ENCODE results near the gene COL23A1.
A peak's percentile ranks its signal among the peaks of the same experiment; 100 is the strongest.

COL23A1 gene

GRCh38 chr5:178555771-178556211, 34.4 kb downstream of the COL23A1 start:
- TF ChIP-seq, protein P1, sequence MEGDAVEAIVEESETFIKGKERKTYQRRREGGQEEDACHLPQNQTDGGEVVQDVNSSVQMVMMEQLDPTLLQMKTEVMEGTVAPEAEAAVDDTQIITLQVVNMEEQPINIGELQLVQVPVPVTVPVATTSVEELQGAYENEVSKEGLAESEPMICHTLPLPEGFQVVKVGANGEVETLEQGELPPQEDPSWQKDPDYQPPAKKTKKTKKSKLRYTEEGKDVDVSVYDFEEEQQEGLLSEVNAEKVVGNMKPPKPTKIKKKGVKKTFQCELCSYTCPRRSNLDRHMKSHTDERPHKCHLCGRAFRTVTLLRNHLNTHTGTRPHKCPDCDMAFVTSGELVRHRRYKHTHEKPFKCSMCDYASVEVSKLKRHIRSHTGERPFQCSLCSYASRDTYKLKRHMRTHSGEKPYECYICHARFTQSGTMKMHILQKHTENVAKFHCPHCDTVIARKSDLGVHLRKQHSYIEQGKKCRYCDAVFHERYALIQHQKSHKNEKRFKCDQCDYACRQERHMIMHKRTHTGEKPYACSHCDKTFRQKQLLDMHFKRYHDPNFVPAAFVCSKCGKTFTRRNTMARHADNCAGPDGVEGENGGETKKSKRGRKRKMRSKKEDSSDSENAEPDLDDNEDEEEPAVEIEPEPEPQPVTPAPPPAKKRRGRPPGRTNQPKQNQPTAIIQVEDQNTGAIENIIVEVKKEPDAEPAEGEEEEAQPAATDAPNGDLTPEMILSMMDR (IDR thresholded peaks at IDR 0.05) = no peak
- H3K36me3 Mint-ChIP-seq (ENCODE audit: low read depth) = peaks cover 18% of the 10 kb centered on the region
- H3K27me3 Mint-ChIP-seq (ENCODE audit: low read depth, poor library complexity) = peaks cover 5% of the 10 kb centered on the region
- no peak for DNase-seq
- H3K4me1 Mint-ChIP-seq = peaks cover 40% of the 10 kb centered on the region
- no peaks in the 10 kb centered on the region for H3K9me3 Mint-ChIP-seq
- no peak overlapping the region for H3K27ac Mint-ChIP-seq
- no peak overlapping the region for H3K4me3 Mint-ChIP-seq

DNA sequence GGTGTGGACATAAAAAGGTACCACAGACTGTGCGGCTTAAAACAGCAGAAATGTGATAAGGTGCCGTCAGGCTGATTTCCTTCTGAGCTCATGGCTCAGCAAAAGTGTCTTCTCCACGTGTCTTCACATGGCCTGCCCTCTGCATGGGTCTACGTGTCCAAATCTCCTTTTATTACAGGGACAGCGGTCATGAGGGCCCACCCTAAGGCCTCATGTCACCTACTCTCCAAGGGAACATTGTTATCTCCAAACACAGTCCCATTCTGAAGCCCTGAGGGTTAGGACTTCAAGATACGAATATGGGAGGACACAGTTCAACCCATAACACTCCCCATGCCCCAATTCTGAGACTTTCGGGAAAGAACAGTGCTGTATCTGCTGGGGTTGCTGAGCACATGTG, 35.2 kb downstream of the COL23A1 start:
- no peaks in the 10 kb centered on the region for H3K9me3 Mint-ChIP-seq
- no peak overlapping the region for H3K27ac Mint-ChIP-seq
- H3K4me3 Mint-ChIP-seq = no peak overlapping the region
- peaks cover 11% of the 10 kb centered on the region for H3K36me3 Mint-ChIP-seq (ENCODE audit: low read depth)
- no peak for DNase-seq
- peaks cover 32% of the 10 kb centered on the region for H3K4me1 Mint-ChIP-seq
- TF ChIP-seq, protein P1 (IDR thresholded peaks at IDR 0.05) = no peak
- peaks cover 5% of the 10 kb centered on the region for H3K27me3 Mint-ChIP-seq (ENCODE audit: low read depth, poor library complexity)

DNA sequence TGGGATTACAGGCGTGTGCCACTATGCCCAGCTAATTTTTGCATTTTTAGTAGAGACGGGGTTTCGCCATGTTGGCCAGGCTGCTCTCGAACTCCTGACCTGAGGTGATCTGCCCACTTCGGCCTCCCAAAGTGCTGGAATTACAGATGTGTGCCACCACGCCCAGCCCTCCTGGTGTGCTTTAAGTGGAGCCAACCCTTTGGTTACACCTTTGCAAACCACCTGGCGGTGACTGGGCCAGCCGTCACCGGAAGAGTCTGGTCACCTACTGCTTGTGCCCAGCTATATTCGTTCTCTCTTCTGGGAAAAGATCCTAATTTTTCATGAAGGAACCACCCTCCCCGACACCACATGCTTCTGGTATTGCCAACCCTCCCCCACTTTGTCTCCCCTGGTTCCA, 35.9 kb downstream of the COL23A1 start:
- H3K9me3 Mint-ChIP-seq = no peaks in the 10 kb centered on the region
- H3K27ac Mint-ChIP-seq = no peak overlapping the region
- TF ChIP-seq, protein P1 (IDR thresholded peaks at IDR 0.05) = no peak
- DNase-seq = no peak
- H3K27me3 Mint-ChIP-seq (ENCODE audit: low read depth, poor library complexity) = peaks cover 5% of the 10 kb centered on the region
- H3K4me1 Mint-ChIP-seq = peaks cover 25% of the 10 kb centered on the region
- peaks cover 4% of the 10 kb centered on the region for H3K36me3 Mint-ChIP-seq (ENCODE audit: low read depth)
- no peak overlapping the region for H3K4me3 Mint-ChIP-seq

- Mint-ChIP-seq H3K9me3 (no peaks in the 10 kb centered on the region), H3K4me1 (peaks cover 23% of the 10 kb centered on the region), H3K27me3 (ENCODE audit: low read depth, poor library complexity) (peaks cover 5% of the 10 kb centered on the region), H3K36me3 (ENCODE audit: low read depth) (no peaks in the 10 kb centered on the region), H3K27ac (no peak overlapping the region), H3K4me3 (no peak overlapping the region)
- DNase-seq = no peak
- TF ChIP-seq, protein P1 (IDR thresholded peaks at IDR 0.05) = no peak
Measured at GRCh38 chr5:178553517-178553916, 36.7 kb downstream of the COL23A1 start.

GRCh38 chr5:178551468-178551867, 38.7 kb downstream of the COL23A1 start:
- H3K9me3 Mint-ChIP-seq = no peaks in the 10 kb centered on the region

GRCh38 chr5:178551059-178551458, 39.1 kb downstream of the COL23A1 start:
- no peak for DNase-seq
- TF ChIP-seq, protein P1 (IDR thresholded peaks at IDR 0.05) = peak; percentile 47
- peaks cover 5% of the 10 kb centered on the region for H3K27me3 Mint-ChIP-seq (ENCODE audit: low read depth, poor library complexity)
- no peak overlapping the region for H3K27ac Mint-ChIP-seq
- no peaks in the 10 kb centered on the region for H3K9me3 Mint-ChIP-seq
- no peaks in the 10 kb centered on the region for H3K36me3 Mint-ChIP-seq (ENCODE audit: low read depth)
- no peak overlapping the region for H3K4me3 Mint-ChIP-seq
- peaks cover 40% of the 10 kb centered on the region for H3K4me1 Mint-ChIP-seq

More at GRCh38 chr5:178551468-178551867, 38.7 kb downstream of the COL23A1 start:
- Mint-ChIP-seq H3K27me3 (ENCODE audit: low read depth, poor library complexity) (peaks cover 5% of the 10 kb centered on the region), H3K27ac (peak overlapping the region; percentile 66), H3K4me3 (no peak overlapping the region), H3K36me3 (ENCODE audit: low read depth) (no peaks in the 10 kb centered on the region), H3K4me1 (peaks cover 36% of the 10 kb centered on the region)
- TF ChIP-seq, protein P1 (IDR thresholded peaks at IDR 0.05) = no peak
- DNase-seq = no peak

All from nephron progenitor cell (in vitro differentiated cells).